Measurements from ENCODE around the gene DBNDD1. TPM values are rescaled to one million over a fixed set of nuclear protein-coding genes. Genes with fewer than 3 reads are reported as not detected.

The DBNDD1 gene
- total RNA-seq, 1 experiment from 2014 or later: 64.6 TPM

DNA sequence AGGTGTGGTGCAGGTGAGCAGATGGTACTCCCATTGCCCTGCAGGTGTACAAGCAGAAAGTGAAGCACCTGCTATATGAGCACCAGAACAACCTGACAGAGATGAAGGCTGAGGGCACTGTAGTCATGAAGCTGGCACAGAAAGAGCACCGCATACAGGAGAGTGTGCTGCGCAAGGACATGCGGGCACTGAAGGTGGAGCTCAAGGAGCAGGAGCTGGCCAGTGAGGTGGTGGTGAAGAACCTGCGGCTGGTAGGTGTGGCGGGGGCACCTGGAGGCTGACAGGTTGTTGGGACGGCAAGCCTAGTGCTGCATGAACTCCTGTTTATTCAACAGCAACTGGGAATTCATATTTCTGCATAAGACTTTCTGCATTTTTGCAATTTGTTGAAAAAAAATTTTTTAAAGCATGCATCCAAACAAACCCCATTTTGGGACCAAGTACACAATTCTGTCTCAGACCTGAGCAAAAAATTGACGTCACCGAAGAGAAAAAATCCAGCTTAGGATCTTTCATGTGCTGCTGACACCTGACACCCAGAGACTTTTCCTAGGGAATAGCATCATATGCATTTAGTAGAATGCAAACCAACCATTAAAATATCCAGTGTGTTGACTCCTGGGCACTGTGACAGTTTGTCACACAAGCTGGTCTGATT lies 13.5 kb upstream of the DBNDD1 start:
- CTCF ChIA-PET: no interaction called here
- no peak overlapping the region for H3K27ac Mint-ChIP-seq (ENCODE audit: unreplicated experiment)
- peaks cover 25% of the 10 kb centered on the region for H3K36me3 ChIP-seq (ENCODE audit: control insufficient read depth, insufficient read depth, low read length)

DNA sequence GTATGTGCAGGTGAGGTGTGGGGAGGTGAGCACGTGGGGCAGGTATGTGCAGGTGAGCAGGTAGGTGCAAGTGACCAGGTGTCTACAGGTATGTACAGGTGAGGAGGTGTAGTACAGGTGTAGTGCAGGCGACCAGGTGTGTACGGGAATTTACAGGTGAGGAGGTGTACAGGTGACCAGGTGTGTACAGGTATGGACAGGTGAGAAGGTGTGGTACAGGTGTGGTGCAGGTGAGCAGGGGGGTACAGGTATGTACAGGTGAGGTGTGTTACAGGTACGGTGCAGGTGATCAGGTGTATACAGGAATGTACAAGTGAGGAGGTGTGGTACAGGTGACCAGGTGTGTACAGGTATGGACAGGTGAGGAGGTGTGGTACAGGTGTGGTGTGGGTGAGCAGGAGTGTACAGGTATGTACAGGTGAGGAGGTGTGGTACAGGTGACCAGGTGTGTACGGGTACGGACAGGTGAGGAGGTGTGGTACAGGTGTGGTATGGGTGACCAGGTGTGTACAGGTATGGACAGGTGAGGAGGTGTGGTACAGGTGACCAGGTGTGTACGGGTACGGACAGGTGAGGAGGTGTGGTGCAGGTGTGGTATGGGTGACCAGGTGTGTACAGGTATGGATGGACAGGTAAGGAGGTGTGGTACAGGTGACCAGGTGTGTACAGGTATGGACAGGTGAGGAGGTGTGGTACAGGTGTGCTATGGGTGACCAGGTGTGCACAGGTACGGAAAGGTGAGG lies 12.8 kb upstream of the DBNDD1 start:
- BruUV-seq (replicated peaks): no TSS peak
- Mint-ChIP-seq H3K36me3 (ENCODE audit: insufficient read depth, unreplicated experiment) (peaks cover 71% of the 10 kb centered on the region), H3K27ac (ENCODE audit: unreplicated experiment) (peak overlapping the region; percentile 28), H3K9me3 (ENCODE audit: unreplicated experiment) (no peaks in the 10 kb centered on the region), H3K4me1 (ENCODE audit: low read depth, unreplicated experiment) (no peaks in the 10 kb centered on the region), H3K27me3 (ENCODE audit: insufficient read depth, unreplicated experiment) (no peaks in the 10 kb centered on the region), H3K4me3 (ENCODE audit: unreplicated experiment) (no peak overlapping the region)
- CTCF ChIA-PET: no interaction called here
- no peak for DNase-seq
- intact Hi-C loops (cut with micrococcal nuclease; ENCODE audit: unreplicated experiment): no loop called here
- Histone ChIP-seq H3K9me3 (no peaks in the 10 kb centered on the region), H3K27me3 (replicated peaks; ENCODE audit: control insufficient read depth, insufficient read depth, low read length) (no peaks in the 10 kb centered on the region), H3K36me3 (ENCODE audit: control insufficient read depth, insufficient read depth, low read length) (peaks cover 23% of the 10 kb centered on the region), H3K4me1 (no peaks in the 10 kb centered on the region), H3K4me3 (ENCODE audit: low read depth, low read length) (no peak overlapping the region)
- POLR2A ChIA-PET: no interaction called here
- TF ChIP-seq CTCF (IDR thresholded peaks at IDR 0.05; ENCODE audit: insufficient read depth in 1 of 2, low read depth in 1 of 2, low read length in 1 of 2, severe bottlenecking in 1 of 2, unreplicated experiment in 1 of 2): no peak

More for the DNA sequence above, 13.5 kb upstream of the DBNDD1 start:
- no peak for TF ChIP-seq CTCF (IDR thresholded peaks at IDR 0.05; ENCODE audit: insufficient read depth in 1 of 2, low read depth in 1 of 2, low read length in 1 of 2, severe bottlenecking in 1 of 2, unreplicated experiment in 1 of 2)
- Mint-ChIP-seq H3K36me3 (ENCODE audit: insufficient read depth, unreplicated experiment) (peaks cover 65% of the 10 kb centered on the region), H3K27me3 (ENCODE audit: insufficient read depth, unreplicated experiment) (no peaks in the 10 kb centered on the region), H3K4me3 (ENCODE audit: unreplicated experiment) (no peak overlapping the region), H3K9me3 (ENCODE audit: unreplicated experiment) (no peaks in the 10 kb centered on the region), H3K4me1 (ENCODE audit: low read depth, unreplicated experiment) (no peaks in the 10 kb centered on the region)
- intact Hi-C loops (cut with micrococcal nuclease; ENCODE audit: unreplicated experiment): no loop called here
- Histone ChIP-seq H3K4me1 (no peaks in the 10 kb centered on the region), H3K4me3 (ENCODE audit: low read depth, low read length) (no peak overlapping the region), H3K9me3 (no peaks in the 10 kb centered on the region), H3K27me3 (replicated peaks; ENCODE audit: control insufficient read depth, insufficient read depth, low read length) (no peaks in the 10 kb centered on the region)
- BruUV-seq (replicated peaks): no TSS peak
- POLR2A ChIA-PET: no interaction called here
- no peak for DNase-seq

DNA sequence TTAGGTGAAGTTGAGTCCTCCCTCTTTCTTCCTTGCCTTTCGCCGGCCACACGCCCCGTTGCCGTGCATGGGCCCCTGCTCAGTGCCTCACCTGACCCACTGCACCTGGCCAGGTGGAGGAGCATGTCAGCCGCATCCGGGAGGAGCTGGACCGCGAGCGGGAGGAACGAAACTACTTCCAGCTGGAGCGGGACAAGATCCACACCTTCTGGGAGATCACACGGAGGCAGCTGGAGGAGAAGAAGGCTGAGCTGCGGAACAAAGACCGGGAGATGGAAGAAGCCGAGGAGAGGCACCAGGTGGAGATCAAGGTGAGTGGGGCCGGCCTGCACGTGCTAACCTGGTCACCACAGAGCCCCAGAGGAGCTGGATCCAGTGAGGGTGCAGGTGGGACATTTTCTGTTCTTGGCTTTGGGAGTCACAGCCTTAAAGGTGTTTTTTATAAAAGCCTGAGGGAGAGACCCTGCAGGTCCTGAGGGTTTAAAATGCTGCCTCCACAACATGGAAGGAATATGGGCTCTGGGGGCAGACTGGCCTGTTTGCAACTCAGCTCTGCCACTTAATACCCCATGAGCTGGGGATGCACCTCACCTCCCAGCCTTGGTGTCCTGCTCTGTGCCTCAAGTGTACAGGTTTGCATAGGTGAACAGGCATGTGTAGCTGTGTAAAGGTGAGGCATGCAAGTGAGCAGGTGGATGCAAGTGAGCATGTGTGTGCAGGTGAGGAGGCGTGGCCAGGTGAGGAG lies 12.1 kb upstream of the DBNDD1 start:
- H3K27me3 Mint-ChIP-seq (ENCODE audit: insufficient read depth, unreplicated experiment): no peaks in the 10 kb centered on the region
- peaks cover 70% of the 10 kb centered on the region for H3K36me3 Mint-ChIP-seq (ENCODE audit: insufficient read depth, unreplicated experiment)
- DNase-seq: no peak
- intact Hi-C loops (cut with micrococcal nuclease; ENCODE audit: unreplicated experiment): no loop called here
- Histone ChIP-seq H3K36me3 (ENCODE audit: control insufficient read depth, insufficient read depth, low read length) (peaks cover 20% of the 10 kb centered on the region), H3K4me3 (ENCODE audit: low read depth, low read length) (no peak overlapping the region), H3K27me3 (replicated peaks; ENCODE audit: control insufficient read depth, insufficient read depth, low read length) (no peaks in the 10 kb centered on the region), H3K9me3 (no peaks in the 10 kb centered on the region), H3K4me1 (no peaks in the 10 kb centered on the region)
- H3K9me3 Mint-ChIP-seq (ENCODE audit: unreplicated experiment): no peaks in the 10 kb centered on the region
- peak overlapping the region; percentile 28 for H3K27ac Mint-ChIP-seq (ENCODE audit: unreplicated experiment)
- ChIA-PET CTCF (no interaction called here), POLR2A (no interaction called here)
- no peak for TF ChIP-seq CTCF (IDR thresholded peaks at IDR 0.05; ENCODE audit: insufficient read depth in 1 of 2, low read depth in 1 of 2, low read length in 1 of 2, severe bottlenecking in 1 of 2, unreplicated experiment in 1 of 2)
- no TSS peak for BruUV-seq (replicated peaks)
- H3K4me1 Mint-ChIP-seq (ENCODE audit: low read depth, unreplicated experiment): no peaks in the 10 kb centered on the region
- no peak overlapping the region for H3K4me3 Mint-ChIP-seq (ENCODE audit: unreplicated experiment)
